Body of pancreas (tissue), 4 donors: Measurements from ENCODE around the gene NIPA2.

ENCODE experiments used
- CTCF ChIP-seq, 7 experiments: fragments of 450-650 bp in 4 of 7; fragments of 200-600 bp in 3 of 7; sonication (generic) in 3 of 7; IDR thresholded peaks; one replicate each; pipeline ENCODE4 v1.5.1; 2016 to 2019; ENCODE audit warnings: antibody characterized with exemption in 7 of 7
- POLR2A ChIP-seq, 3 donors: fragments of 450-650 bp; IDR thresholded peaks; one replicate each; pipeline ENCODE4 v1.6.1; 2016; ENCODE audit warnings: antibody characterized with exemption in 3 of 3, mild to moderate bottlenecking in 2 of 3

- TF ChIP-seq CTCF (IDR thresholded peaks at IDR 0.05), result no peak
- TF ChIP-seq POLR2A (IDR thresholded peaks at IDR 0.05), result no peak
Measured at GRCh38 chr15:22861161-22861560, 22.7 kb downstream of the NIPA2 start.
